Neural progenitor cell (in vitro differentiated cells): ENCODE results near the gene MDGA2.

Source experiments
- EZH2 ChIP-seq: fragments of 200-600 bp; sonication (generic); IDR thresholded peaks from 2 replicates; pipeline ENCODE4 v1.6.1; 2017; ENCODE audit warnings: antibody characterized with exemption, mild to moderate bottlenecking, moderate library complexity
- TF ChIP-seq, protein P1 (sequence below): fragments of 200-600 bp; sonication (generic); IDR thresholded peaks from 2 replicates; pipeline ENCODE4 v1.5.1; 2017; ENCODE audit warnings: antibody characterized with exemption, mild to moderate bottlenecking

DNA sequence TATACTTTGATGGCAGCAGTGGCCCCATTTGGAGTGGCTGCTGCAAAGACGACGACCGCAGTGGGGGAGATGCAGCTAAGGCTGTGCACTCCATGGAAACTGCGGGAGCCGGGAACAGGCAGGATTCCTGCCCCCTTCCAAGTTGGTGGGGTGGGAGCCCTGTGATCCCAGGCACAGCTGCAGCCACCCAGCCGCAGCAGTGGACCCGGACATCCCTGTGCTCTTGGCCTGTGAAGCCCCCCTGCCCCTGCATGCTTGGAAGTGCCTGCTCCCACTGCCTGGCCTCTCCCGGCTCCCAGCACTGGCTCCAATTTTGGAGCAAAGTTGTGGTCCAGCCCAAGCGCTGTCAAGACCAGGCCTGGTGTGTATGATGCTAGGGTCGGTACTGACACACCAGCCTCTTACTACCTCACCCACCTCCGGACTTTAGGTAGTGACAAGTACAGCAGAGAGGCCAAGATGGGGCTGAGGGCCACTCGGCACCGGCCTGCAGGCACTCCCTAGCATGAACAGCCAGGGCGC is 521.1 kb downstream of the MDGA2 start:
- TF ChIP-seq, protein P1, sequence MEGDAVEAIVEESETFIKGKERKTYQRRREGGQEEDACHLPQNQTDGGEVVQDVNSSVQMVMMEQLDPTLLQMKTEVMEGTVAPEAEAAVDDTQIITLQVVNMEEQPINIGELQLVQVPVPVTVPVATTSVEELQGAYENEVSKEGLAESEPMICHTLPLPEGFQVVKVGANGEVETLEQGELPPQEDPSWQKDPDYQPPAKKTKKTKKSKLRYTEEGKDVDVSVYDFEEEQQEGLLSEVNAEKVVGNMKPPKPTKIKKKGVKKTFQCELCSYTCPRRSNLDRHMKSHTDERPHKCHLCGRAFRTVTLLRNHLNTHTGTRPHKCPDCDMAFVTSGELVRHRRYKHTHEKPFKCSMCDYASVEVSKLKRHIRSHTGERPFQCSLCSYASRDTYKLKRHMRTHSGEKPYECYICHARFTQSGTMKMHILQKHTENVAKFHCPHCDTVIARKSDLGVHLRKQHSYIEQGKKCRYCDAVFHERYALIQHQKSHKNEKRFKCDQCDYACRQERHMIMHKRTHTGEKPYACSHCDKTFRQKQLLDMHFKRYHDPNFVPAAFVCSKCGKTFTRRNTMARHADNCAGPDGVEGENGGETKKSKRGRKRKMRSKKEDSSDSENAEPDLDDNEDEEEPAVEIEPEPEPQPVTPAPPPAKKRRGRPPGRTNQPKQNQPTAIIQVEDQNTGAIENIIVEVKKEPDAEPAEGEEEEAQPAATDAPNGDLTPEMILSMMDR = no peak
- TF ChIP-seq EZH2 = no peak
